ENCODE measurements around the gene PEPD. TPM values are rescaled to one million over a fixed set of nuclear protein-coding genes. Genes with fewer than 3 reads are reported as not detected.

Gene PEPD
- total RNA-seq, 5 donors from 2014 or later (not counting 1 experiment from before 2014, with no cell fraction given) = 23.5 to 38.8 (median 31.8) TPM

GRCh38 chr19:33441828-33442227 is 79.8 kb downstream of the PEPD start:
- Mint-ChIP-seq H3K4me3 (no peak overlapping the region), H3K9me3 (no peaks in the 10 kb centered on the region), H3K27me3 (no peaks in the 10 kb centered on the region), H3K27ac (no peak overlapping the region), H3K4me1 (peaks cover 0 to 2% (median 0%) of the 10 kb centered on the region in 3 donors), H3K36me3 (peaks cover 13% of the 10 kb centered on the region)
- peaks cover 0 to 5% of the 10 kb centered on the region in 2 experiments for H3K4me1 ChIP-seq (ENCODE audit: control insufficient read depth in 1 of 2, extremely low read depth in 1 of 2, insufficient read depth in 2 of 2, low read length in 2 of 2)
- WGBS (ENCODE audit: insufficient coverage) = 83% methylated on average over 1 of the region's 3 CpGs
- H3K36me3 ChIP-seq (ENCODE audit: control insufficient read depth in 2 of 2, extremely low read depth in 1 of 2, insufficient read depth in 1 of 2, low read length in 1 of 2) = peaks cover 0 to 4% of the 10 kb centered on the region in 2 donors
- no peak overlapping the region for H3K27ac ChIP-seq (ENCODE audit: low read length)
- CTCF ChIA-PET = no interaction called here
- H3K4me3 ChIP-seq (ENCODE audit: control insufficient read depth in 1 of 2, extremely low read depth in 1 of 2, low read length in 1 of 2) = no peak overlapping the region
- ATAC-seq (replicated peaks in 1 of 4) = no peak
- no peak for DNase-seq
- H3K27me3 ChIP-seq (replicated peaks in 1 of 2; ENCODE audit: control insufficient read depth in 2 of 2, extremely low read depth in 1 of 2, insufficient read depth in 2 of 2, low read length in 1 of 2) = no peaks in the 10 kb centered on the region
- POLR2A ChIA-PET = no interaction called here
- no peaks in the 10 kb centered on the region for H3K9me3 ChIP-seq

GRCh38 chr19:33441277-33441699 is 80.3 kb downstream of the PEPD start:
- H3K4me3 ChIP-seq (ENCODE audit: control insufficient read depth in 1 of 2, extremely low read depth in 1 of 2, low read length in 1 of 2) = no peak overlapping the region
- H3K36me3 ChIP-seq (ENCODE audit: control insufficient read depth in 2 of 2, extremely low read depth in 1 of 2, insufficient read depth in 1 of 2, low read length in 1 of 2) = no peaks in the 10 kb centered on the region
- H3K27ac Mint-ChIP-seq = no peak overlapping the region
- no peak overlapping the region for H3K4me3 Mint-ChIP-seq
- H3K27me3 ChIP-seq (replicated peaks in 1 of 2; ENCODE audit: control insufficient read depth in 2 of 2, extremely low read depth in 1 of 2, insufficient read depth in 2 of 2, low read length in 1 of 2) = no peaks in the 10 kb centered on the region
- H3K27ac ChIP-seq (ENCODE audit: low read length) = no peak overlapping the region
- no peaks in the 10 kb centered on the region for H3K9me3 ChIP-seq
- peaks cover 0 to 2% (median 0%) of the 10 kb centered on the region in 3 donors for H3K4me1 Mint-ChIP-seq
- 45% methylated on average over 10 of the region's 11 CpGs for WGBS (ENCODE audit: insufficient coverage)
- H3K36me3 Mint-ChIP-seq = peaks cover 13% of the 10 kb centered on the region
- H3K27me3 Mint-ChIP-seq = no peaks in the 10 kb centered on the region
- no peaks in the 10 kb centered on the region for H3K9me3 Mint-ChIP-seq
- peaks cover 0 to 5% of the 10 kb centered on the region in 2 experiments for H3K4me1 ChIP-seq (ENCODE audit: control insufficient read depth in 1 of 2, extremely low read depth in 1 of 2, insufficient read depth in 2 of 2, low read length in 2 of 2)
- ChIA-PET POLR2A (no interaction called here), CTCF (no interaction called here)
- ATAC-seq (replicated peaks in 1 of 4) (no peak), DNase-seq (peak in 8 of 35 experiments; percentile 3 to 25 (median 8))

DNA sequence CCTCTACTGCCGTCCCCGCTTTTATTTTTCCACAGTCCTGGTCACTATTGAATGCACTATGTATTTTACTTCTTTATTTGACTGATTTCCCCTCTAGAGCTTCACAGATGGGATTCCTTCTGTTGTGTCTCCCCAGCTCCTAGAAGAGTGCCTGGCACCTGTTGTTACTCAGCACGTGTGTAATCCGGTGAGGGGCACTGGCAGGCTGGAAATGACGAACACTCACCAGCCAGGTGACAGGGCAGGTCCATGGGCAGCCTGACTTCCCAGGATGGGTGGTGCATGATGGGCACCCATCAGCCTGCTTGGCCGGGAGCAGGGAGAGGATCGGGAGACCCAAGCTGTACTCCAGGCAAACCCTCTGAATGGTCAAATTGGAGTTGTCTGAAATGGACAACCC is 80.9 kb downstream of the PEPD start:
- H3K36me3 Mint-ChIP-seq = peaks cover 9% of the 10 kb centered on the region
- Histone ChIP-seq H3K27me3 (replicated peaks in 1 of 2; ENCODE audit: control insufficient read depth in 2 of 2, extremely low read depth in 1 of 2, insufficient read depth in 2 of 2, low read length in 1 of 2) (no peaks in the 10 kb centered on the region), H3K4me3 (ENCODE audit: control insufficient read depth in 1 of 2, extremely low read depth in 1 of 2, low read length in 1 of 2) (no peak overlapping the region), H3K9me3 (no peaks in the 10 kb centered on the region), H3K4me1 (ENCODE audit: control insufficient read depth in 1 of 2, extremely low read depth in 1 of 2, insufficient read depth in 2 of 2, low read length in 2 of 2) (peaks cover 0 to 5% of the 10 kb centered on the region in 2 experiments), H3K27ac (ENCODE audit: low read length) (no peak overlapping the region), H3K36me3 (ENCODE audit: control insufficient read depth in 2 of 2, extremely low read depth in 1 of 2, insufficient read depth in 1 of 2, low read length in 1 of 2) (peaks cover 0 to under 1% of the 10 kb centered on the region in 2 donors)
- ChIA-PET CTCF (no interaction called here), POLR2A (no interaction called here)
- 93% methylated on average over 7 of the region's 7 CpGs for WGBS (ENCODE audit: insufficient coverage)
- no peak for ATAC-seq (replicated peaks in 1 of 4)
- peaks cover 0 to 2% (median 0%) of the 10 kb centered on the region in 3 donors for H3K4me1 Mint-ChIP-seq
- no peaks in the 10 kb centered on the region for H3K9me3 Mint-ChIP-seq
- no peak overlapping the region for H3K4me3 Mint-ChIP-seq
- no peak overlapping the region for H3K27ac Mint-ChIP-seq
- H3K27me3 Mint-ChIP-seq = no peaks in the 10 kb centered on the region
- DNase-seq = no peak

DNA sequence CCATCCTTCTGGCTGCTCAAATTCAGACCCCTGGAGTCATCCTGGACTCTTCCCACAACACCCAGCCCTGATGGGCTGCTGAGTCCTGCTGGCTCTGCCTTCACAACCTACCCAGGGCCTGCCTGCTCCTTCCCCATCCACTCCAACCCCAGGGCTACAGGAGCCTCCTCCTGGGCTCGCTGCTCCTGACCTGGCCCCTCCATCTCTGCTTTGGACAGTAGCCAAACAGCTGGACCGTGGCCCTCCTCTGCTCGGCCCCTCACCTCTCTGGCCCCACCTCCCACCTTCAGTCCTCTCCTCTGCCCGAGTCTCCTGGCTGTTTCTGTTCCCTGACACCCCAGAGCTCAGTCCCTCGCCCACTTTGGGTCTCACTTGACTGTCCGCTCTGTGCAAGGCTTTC is 81.3 kb downstream of the PEPD start:
- 77% methylated on average over 6 of the region's 6 CpGs for WGBS (ENCODE audit: insufficient coverage)
- peaks cover 0 to 2% (median 0%) of the 10 kb centered on the region in 3 donors for H3K4me1 Mint-ChIP-seq
- H3K27ac Mint-ChIP-seq = no peak overlapping the region
- POLR2A ChIA-PET = no interaction called here
- no peaks in the 10 kb centered on the region for H3K27me3 Mint-ChIP-seq
- H3K36me3 Mint-ChIP-seq = peaks cover 9% of the 10 kb centered on the region
- no peak overlapping the region for H3K27ac ChIP-seq (ENCODE audit: low read length)
- peaks cover 0 to 3% of the 10 kb centered on the region in 2 donors for H3K36me3 ChIP-seq (ENCODE audit: control insufficient read depth in 2 of 2, extremely low read depth in 1 of 2, insufficient read depth in 1 of 2, low read length in 1 of 2)
- no peak overlapping the region for H3K4me3 ChIP-seq (ENCODE audit: control insufficient read depth in 1 of 2, extremely low read depth in 1 of 2, low read length in 1 of 2)
- ATAC-seq (replicated peaks in 1 of 4) = no peak
- no peak overlapping the region for H3K4me3 Mint-ChIP-seq
- peaks cover 0 to 5% of the 10 kb centered on the region in 2 experiments for H3K4me1 ChIP-seq (ENCODE audit: control insufficient read depth in 1 of 2, extremely low read depth in 1 of 2, insufficient read depth in 2 of 2, low read length in 2 of 2)
- H3K9me3 ChIP-seq = no peaks in the 10 kb centered on the region
- CTCF ChIA-PET = no interaction called here
- H3K27me3 ChIP-seq (replicated peaks in 1 of 2; ENCODE audit: control insufficient read depth in 2 of 2, extremely low read depth in 1 of 2, insufficient read depth in 2 of 2, low read length in 1 of 2) = no peaks in the 10 kb centered on the region
- no peaks in the 10 kb centered on the region for H3K9me3 Mint-ChIP-seq
- DNase-seq = no peak

GRCh38 chr19:33438987-33439781 is 82.4 kb downstream of the PEPD start:
- peaks cover 0 to 2% (median 0%) of the 10 kb centered on the region in 3 donors for H3K4me1 Mint-ChIP-seq
- ChIA-PET POLR2A (no interaction called here), CTCF (no interaction called here)
- peaks cover 9% of the 10 kb centered on the region for H3K36me3 Mint-ChIP-seq
- no peaks in the 10 kb centered on the region for H3K27me3 Mint-ChIP-seq
- Histone ChIP-seq H3K9me3 (no peaks in the 10 kb centered on the region), H3K4me3 (ENCODE audit: control insufficient read depth in 1 of 2, extremely low read depth in 1 of 2, low read length in 1 of 2) (no peak overlapping the region), H3K27ac (ENCODE audit: low read length) (no peak overlapping the region), H3K4me1 (ENCODE audit: control insufficient read depth in 1 of 2, extremely low read depth in 1 of 2, insufficient read depth in 2 of 2, low read length in 2 of 2) (peaks cover 0 to 5% of the 10 kb centered on the region in 2 experiments), H3K27me3 (replicated peaks in 1 of 2; ENCODE audit: control insufficient read depth in 2 of 2, extremely low read depth in 1 of 2, insufficient read depth in 2 of 2, low read length in 1 of 2) (no peaks in the 10 kb centered on the region), H3K36me3 (ENCODE audit: control insufficient read depth in 2 of 2, extremely low read depth in 1 of 2, insufficient read depth in 1 of 2, low read length in 1 of 2) (peaks cover 0 to 3% of the 10 kb centered on the region in 2 donors)
- H3K4me3 Mint-ChIP-seq = no peak overlapping the region
- no peak for DNase-seq
- no peaks in the 10 kb centered on the region for H3K9me3 Mint-ChIP-seq
- H3K27ac Mint-ChIP-seq = no peak overlapping the region
- WGBS (ENCODE audit: insufficient coverage) = 82% methylated on average over 9 of the region's 16 CpGs
- ATAC-seq (replicated peaks in 1 of 4) = no peak

- DNase-seq (no peak), ATAC-seq (replicated peaks in 1 of 4) (no peak)
- Histone ChIP-seq H3K4me3 (ENCODE audit: control insufficient read depth in 1 of 2, extremely low read depth in 1 of 2, low read length in 1 of 2) (no peak overlapping the region), H3K36me3 (ENCODE audit: control insufficient read depth in 2 of 2, extremely low read depth in 1 of 2, insufficient read depth in 1 of 2, low read length in 1 of 2) (peaks cover 0 to 3% of the 10 kb centered on the region in 2 donors), H3K27ac (ENCODE audit: low read length) (no peak overlapping the region), H3K9me3 (no peaks in the 10 kb centered on the region), H3K27me3 (replicated peaks in 1 of 2; ENCODE audit: control insufficient read depth in 2 of 2, extremely low read depth in 1 of 2, insufficient read depth in 2 of 2, low read length in 1 of 2) (no peaks in the 10 kb centered on the region), H3K4me1 (ENCODE audit: control insufficient read depth in 1 of 2, extremely low read depth in 1 of 2, insufficient read depth in 2 of 2, low read length in 2 of 2) (peaks cover 0 to 5% of the 10 kb centered on the region in 2 experiments)
- Mint-ChIP-seq H3K9me3 (no peaks in the 10 kb centered on the region), H3K27ac (no peak overlapping the region), H3K4me3 (no peak overlapping the region), H3K27me3 (no peaks in the 10 kb centered on the region), H3K4me1 (peaks cover 0 to 2% (median 0%) of the 10 kb centered on the region in 3 donors), H3K36me3 (peaks cover 4% of the 10 kb centered on the region)
- ChIA-PET CTCF (no interaction called here), POLR2A (no interaction called here)
- WGBS (ENCODE audit: insufficient coverage) = 87% methylated on average over 8 of the region's 11 CpGs
Measured at GRCh38 chr19:33437821-33438671, 83.5 kb downstream of the PEPD start.

Data from T-cell (primary cell).